Activated CD8-positive, alpha-beta T cell treated with anti-CD3 and anti-CD28 coated beads for 36 hours (primary cell): ENCODE data around the gene AAMP. TPM values are rescaled to one million over a fixed set of nuclear protein-coding genes. Genes with fewer than 3 reads are reported as not detected.
"Not testable (repeated sequence)": the region's sequence is repeated elsewhere in the genome, so short reads cannot be mapped to it uniquely, and the experiment has no call there.

ENCODE experiments used
- ATAC-seq: fragments of 200-7000 bp; cut with Tn5 transposase; one replicate; pipeline ENCODE4 v1.10.0; 2021; ENCODE audit warnings: mild to moderate bottlenecking, moderate library complexity
- CTCF ChIA-PET: fragments of 350-600 bp; sonication (Branson Sonifier 250); formaldehyde crosslinking; loops from one replicate; lab custom pipeline; 2021; ENCODE audit warnings: antibody characterized with exemption; lab: Charles Lee
- POLR2A ChIA-PET: fragments of 350-600 bp; sonication (Branson Sonifier 250); formaldehyde crosslinking; loops from one replicate; lab custom pipeline; 2021; ENCODE audit warnings: antibody characterized with exemption; lab: Charles Lee
- DNase-seq: peaks from one replicate; pipeline ENCODE4 v3.0.0-alpha.2; 2020
- H3K27ac Mint-ChIP-seq: one replicate; pipeline ENCODE4 v1.8.0; 2021; ENCODE audit warnings: mild to moderate bottlenecking, mixed read lengths
- H3K27me3 Mint-ChIP-seq: one replicate; pipeline ENCODE4 v1.8.0; 2021; ENCODE audit warnings: mixed read lengths
- H3K36me3 Mint-ChIP-seq: one replicate; pipeline ENCODE4 v1.8.0; 2021; ENCODE audit warnings: low read depth, mixed read lengths
- H3K4me1 Mint-ChIP-seq: one replicate; pipeline ENCODE4 v1.8.0; 2021; ENCODE audit warnings: low read depth, mixed read lengths
- H3K4me3 Mint-ChIP-seq: one replicate; pipeline ENCODE4 v1.8.0; 2021; ENCODE audit warnings: mild to moderate bottlenecking, moderate library complexity, mixed read lengths
- H3K9me3 Mint-ChIP-seq: one replicate; pipeline ENCODE4 v1.8.0; 2021; ENCODE audit warnings: mixed read lengths
- intact Hi-C: fragments of 100-400 bp; cut with micrococcal nuclease; formaldehyde crosslinking; loops from one replicate; pipeline ENCODE4 v1.10.0; 2022
- total RNA-seq, 2 experiments: library from RNA; stranded (reverse); gene quantifications; one replicate each; pipeline ENCODE4 v1.2.3, GENCODE V29; 2021
- TF ChIP-seq, protein P1 (sequence below): fragments of 200-600 bp; IDR thresholded peaks from one replicate; pipeline ENCODE4 v1.8.0; 2022; ENCODE audit warnings: antibody characterized with exemption, mild to moderate bottlenecking

AAMP gene
- total RNA-seq, 2 experiments from 2014 or later = 75.8 to 82.8 TPM

DNA sequence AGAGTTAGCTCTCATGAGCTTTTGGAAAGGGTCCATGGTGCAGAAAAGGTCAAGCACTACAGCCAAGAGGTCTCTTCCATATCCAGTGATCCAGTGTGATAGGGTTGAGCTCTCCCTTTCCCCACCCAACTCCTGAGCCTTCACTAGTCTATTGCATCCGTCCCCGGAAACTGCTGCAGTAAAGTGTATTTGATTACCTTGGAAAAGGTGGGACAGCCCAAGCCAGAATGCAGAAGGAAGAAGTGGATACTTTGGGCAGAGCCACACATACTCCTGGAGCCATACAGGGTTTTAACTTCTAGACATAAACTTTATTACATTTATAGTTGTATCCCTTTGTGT lies 3.9 kb upstream of the AAMP start:
- ATAC-seq = no peak
- no peak for DNase-seq
- Mint-ChIP-seq H3K9me3 (no peaks in the 10 kb centered on the region), H3K4me3 (no peak overlapping the region), H3K36me3 (peaks cover 27% of the 10 kb centered on the region), H3K27me3 (no peaks in the 10 kb centered on the region), H3K27ac (peak overlapping the region; percentile 47), H3K4me1 (peaks cover 25% of the 10 kb centered on the region)
- ChIA-PET POLR2A (interaction anchor here (7.7 to 9.4 kb wide), 2 partner anchors 11 to 16 kb away, joined by 39 to 97 read pairs; no protein-coding TSS in a partner anchor), CTCF (interaction anchor here (0.9 to 8.2 kb wide), 9 partner anchors 10 to 192 kb away, joined by 3 to 161 read pairs (median 6); partner anchors contain the start of genes ARPC2, CATIP and TMBIM1)
- intact Hi-C loops = loop anchor here (2.0 kb wide), 1 partner anchor 13 kb away; no protein-coding TSS in a partner anchor
- TF ChIP-seq, protein P1, sequence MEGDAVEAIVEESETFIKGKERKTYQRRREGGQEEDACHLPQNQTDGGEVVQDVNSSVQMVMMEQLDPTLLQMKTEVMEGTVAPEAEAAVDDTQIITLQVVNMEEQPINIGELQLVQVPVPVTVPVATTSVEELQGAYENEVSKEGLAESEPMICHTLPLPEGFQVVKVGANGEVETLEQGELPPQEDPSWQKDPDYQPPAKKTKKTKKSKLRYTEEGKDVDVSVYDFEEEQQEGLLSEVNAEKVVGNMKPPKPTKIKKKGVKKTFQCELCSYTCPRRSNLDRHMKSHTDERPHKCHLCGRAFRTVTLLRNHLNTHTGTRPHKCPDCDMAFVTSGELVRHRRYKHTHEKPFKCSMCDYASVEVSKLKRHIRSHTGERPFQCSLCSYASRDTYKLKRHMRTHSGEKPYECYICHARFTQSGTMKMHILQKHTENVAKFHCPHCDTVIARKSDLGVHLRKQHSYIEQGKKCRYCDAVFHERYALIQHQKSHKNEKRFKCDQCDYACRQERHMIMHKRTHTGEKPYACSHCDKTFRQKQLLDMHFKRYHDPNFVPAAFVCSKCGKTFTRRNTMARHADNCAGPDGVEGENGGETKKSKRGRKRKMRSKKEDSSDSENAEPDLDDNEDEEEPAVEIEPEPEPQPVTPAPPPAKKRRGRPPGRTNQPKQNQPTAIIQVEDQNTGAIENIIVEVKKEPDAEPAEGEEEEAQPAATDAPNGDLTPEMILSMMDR = no peak

DNA sequence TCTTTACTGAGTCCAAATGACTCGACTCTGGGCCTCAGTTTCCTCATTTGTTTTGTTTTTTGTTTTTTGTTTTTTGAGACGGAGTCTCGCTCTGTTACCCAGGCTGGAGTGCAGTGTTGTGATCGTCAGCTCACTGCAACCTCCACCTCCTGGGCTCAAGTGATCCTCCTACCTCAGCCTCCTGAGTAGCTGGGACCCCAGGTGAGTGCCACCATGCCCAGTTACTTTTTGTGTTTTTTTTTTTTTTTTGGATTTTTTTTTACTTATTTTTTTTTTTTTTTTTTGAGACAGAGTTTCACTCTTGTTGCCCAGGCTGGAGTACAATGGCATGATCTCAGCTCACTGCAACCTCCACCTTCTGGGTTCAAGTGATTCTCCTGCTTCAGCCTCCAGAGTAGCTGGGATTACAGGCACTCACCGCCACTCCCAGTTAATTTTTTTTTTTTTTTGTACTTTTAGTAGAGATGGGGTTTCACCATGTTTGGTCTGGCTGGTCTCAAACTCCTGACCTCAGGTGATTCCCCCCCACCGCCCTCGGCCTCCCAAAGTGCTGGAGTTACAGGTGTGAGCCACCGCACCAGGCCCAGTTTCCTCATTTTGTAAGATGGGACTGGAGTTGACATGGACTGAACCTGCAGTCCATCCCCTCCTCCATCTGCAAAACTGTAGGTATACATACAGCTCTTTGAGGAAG lies 3.4 kb upstream of the AAMP start:
- not testable (repeated sequence) for H3K27me3 Mint-ChIP-seq, H3K4me3 Mint-ChIP-seq, H3K9me3 Mint-ChIP-seq, DNase-seq, ATAC-seq
- Mint-ChIP-seq H3K27ac (peak overlapping the region; percentile 47), H3K36me3 (peaks cover 28% of the 10 kb centered on the region), H3K4me1 (peaks cover 26% of the 10 kb centered on the region)
- intact Hi-C loops = loop anchor here (2.0 kb wide), 1 partner anchor 13 kb away; no protein-coding TSS in a partner anchor
- POLR2A ChIA-PET = interaction anchor here (0.8 to 9.4 kb wide), 3 partner anchors 12 to 17 kb away, joined by 3 to 97 read pairs (median 39); no protein-coding TSS in a partner anchor
- CTCF ChIA-PET = interaction anchor here (0.6 to 8.2 kb wide), 13 partner anchors 11 to 193 kb away, joined by 3 to 161 read pairs (median 4); partner anchors contain the start of genes ARPC2, CATIP and TMBIM1

DNA sequence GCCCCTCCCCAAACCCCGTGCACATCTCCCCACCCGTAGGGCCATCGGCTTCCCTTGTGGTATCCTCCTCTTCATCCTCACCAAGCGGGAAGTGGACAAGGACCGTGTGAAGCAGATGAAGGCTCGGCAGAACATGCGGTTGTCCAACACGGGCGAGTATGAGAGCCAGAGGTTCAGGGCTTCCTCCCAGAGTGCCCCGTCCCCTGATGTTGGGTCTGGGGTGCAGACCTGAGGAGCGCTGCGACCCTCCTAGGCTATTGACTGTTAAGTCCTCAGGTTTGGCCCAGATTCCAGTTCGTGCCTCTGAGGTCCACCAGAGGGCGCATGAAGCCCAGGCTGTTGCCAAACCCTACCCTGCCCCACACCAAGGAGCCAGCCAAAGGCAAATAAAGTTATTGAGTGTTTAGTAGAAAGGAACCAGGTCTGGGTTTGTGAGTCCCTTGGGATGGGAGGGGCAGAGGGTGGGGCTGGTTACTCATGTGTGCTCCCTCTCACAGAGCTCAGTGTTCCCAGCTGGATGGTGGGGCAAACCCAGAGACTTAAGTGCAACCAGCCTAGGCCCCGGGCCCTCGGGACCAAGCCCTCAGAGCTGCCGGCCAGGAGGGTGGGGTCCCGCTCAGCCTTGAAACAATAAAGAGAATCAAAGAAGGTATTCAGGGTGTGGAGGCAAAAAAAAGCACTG lies 2.7 kb upstream of the AAMP start:
- Mint-ChIP-seq H3K4me1 (peaks cover 27% of the 10 kb centered on the region), H3K4me3 (no peak overlapping the region)

GRCh38 chr2:218271865-218272530 lies 2.1 kb upstream of the AAMP start:
- peak overlapping the region; percentile 51 for H3K27ac Mint-ChIP-seq
- ChIA-PET POLR2A (interaction anchor here (0.6 to 9.4 kb wide), 8 partner anchors 12 to 220 kb away, joined by 3 to 97 read pairs (median 4); partner anchors contain the start of gene GPBAR1), CTCF (interaction anchor here (0.9 to 8.2 kb wide), 20 partner anchors 12 to 377 kb away, joined by 3 to 161 read pairs (median 4); partner anchors contain the start of genes CATIP and TMBIM1)
- ATAC-seq = no peak
- TF ChIP-seq, protein P1 = no peak
- no peak for DNase-seq
- no peaks in the 10 kb centered on the region for H3K27me3 Mint-ChIP-seq
- peaks cover 30% of the 10 kb centered on the region for H3K36me3 Mint-ChIP-seq
- intact Hi-C loops = loop anchor here (2.0 kb wide), 1 partner anchor 15 kb away; no protein-coding TSS in a partner anchor
- peak overlapping the region; percentile 84 for H3K4me3 Mint-ChIP-seq
- H3K4me1 Mint-ChIP-seq = peaks cover 31% of the 10 kb centered on the region
- no peaks in the 10 kb centered on the region for H3K9me3 Mint-ChIP-seq

More for the DNA sequence above, 2.7 kb upstream of the AAMP start:
- CTCF ChIA-PET = interaction anchor here (0.6 to 8.2 kb wide), 24 partner anchors 11 to 376 kb away, joined by 3 to 161 read pairs (median 4); partner anchors contain the start of genes ARPC2, CATIP and TMBIM1
- DNase-seq = peak; percentile 87
- Mint-ChIP-seq H3K27me3 (no peaks in the 10 kb centered on the region), H3K36me3 (peaks cover 29% of the 10 kb centered on the region), H3K27ac (peak overlapping the region; percentile 51), H3K9me3 (no peaks in the 10 kb centered on the region)
- TF ChIP-seq, protein P1 = peak; percentile 76
- peak; percentile 13 for ATAC-seq
- intact Hi-C loops = loop anchor here (2.0 kb wide), 1 partner anchor 14 kb away; no protein-coding TSS in a partner anchor
- POLR2A ChIA-PET = interaction anchor here (0.8 to 9.4 kb wide), 6 partner anchors 11 to 134 kb away, joined by 3 to 97 read pairs (median 4); no protein-coding TSS in a partner anchor
